ENCODE results near the gene PDE6G.
"Not testable (repeated sequence)": the region's sequence is repeated elsewhere in the genome, so short reads cannot be mapped to it uniquely, and the experiment has no call there.

Gene PDE6G

GRCh38 chr17:81621494-81622130 is 34.7 kb downstream of the PDE6G start:
- no peak for DNase-seq

DNA sequence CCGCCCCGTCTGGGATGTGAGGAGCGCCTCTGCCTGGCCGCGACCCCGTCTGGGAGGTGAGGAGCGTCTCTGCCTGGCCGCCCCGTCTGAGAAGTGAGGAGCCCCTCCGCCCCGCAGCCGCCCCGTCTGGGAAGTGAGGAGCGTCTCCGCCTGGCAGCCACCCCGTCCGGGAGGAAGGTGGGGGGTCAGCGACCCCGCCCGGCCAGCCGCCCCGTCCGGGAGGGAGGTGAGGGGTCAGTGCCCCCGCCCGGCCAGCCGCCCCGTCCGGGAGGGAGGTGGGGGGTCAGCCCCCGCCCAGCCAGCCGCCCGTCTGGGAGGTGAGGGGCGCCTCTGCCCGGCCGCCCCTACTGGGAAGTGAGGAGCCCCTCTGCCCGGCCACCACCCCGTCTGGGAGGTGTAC is 38.0 kb downstream of the PDE6G start:
- not testable (repeated sequence) for DNase-seq

DNA sequence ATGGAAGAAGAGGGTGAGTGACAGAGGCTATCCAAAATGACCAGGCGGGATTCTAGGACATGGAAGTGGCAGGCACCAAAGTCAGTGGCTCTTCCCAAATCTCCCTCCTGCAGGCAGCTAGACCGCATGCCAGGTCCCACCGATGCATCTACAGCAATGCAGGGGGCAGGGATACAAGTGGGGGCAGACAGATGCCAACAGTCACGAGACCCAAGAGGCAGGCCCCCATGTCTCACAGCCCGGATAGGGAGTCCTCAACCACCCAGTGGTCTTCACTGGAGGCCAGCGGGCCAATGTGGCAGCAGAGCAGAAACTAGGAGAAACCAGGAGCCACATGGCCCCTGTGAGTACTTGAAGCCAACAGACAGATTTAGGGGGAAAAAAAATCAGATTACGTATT is 39.5 kb downstream of the PDE6G start:
- no peak for DNase-seq

GRCh38 chr17:81615401-81615930 is 40.9 kb downstream of the PDE6G start:
- no peak for DNase-seq

DNA sequence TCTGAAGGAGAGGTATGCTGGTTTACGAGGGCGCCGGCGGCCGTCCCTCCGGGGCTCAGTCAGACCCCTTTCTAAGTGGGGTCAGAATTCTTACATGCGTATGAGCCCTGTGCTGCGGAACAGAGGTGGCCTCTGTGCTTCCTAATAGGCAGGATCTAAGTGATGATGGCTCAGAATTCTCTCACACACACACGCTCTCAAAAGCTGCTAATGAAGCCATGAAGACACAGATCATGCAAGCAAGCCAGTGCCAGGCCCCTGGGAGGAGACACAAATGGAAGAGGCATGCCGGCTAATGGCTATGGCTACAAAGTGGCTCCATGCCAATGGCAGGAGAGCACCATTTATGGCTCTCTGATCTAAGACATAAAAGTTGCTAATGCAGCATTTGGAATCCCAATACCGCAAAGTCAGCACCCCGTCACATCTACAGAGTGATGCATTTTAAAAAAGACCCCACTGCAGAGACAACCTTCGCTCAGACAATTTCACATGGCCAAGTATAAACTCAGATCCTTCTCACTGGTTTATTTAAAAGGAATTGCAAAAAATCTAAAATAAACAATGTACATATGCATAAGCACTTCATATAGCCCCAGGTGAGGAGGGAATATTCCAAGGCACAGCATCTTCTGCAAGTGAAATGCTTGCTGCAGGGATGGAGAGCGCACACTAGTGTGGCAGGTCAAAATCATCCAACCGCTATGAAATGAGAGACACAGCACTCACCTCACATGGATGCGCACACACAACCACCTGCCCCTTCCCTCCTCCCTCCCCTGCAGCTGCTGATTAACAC is 44.0 kb downstream of the PDE6G start:
- DNase-seq: no peak

- DNase-seq: no peak
Observed at GRCh38 chr17:81609541-81610311, 46.6 kb downstream of the PDE6G start.

DNA sequence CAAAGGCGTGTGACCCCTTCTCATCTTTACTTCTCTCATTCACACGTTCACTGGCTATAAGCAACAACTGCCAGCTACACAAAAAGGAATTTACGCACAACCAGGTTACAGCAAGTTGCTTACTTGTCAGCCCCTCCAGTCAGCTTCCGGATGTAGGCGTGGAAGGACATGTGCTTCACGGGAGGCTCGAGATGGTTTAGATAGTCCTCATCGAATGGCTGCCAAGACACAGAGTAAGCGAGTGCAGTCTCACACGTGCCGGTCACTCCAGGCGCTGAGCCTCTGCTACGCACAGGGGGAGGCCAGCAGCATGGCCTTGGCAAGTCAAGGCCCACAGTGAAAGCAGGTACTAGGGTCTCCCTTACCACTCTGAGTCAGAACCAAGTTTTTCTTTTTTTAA is 47.7 kb downstream of the PDE6G start:
- DNase-seq: no peak

DNA sequence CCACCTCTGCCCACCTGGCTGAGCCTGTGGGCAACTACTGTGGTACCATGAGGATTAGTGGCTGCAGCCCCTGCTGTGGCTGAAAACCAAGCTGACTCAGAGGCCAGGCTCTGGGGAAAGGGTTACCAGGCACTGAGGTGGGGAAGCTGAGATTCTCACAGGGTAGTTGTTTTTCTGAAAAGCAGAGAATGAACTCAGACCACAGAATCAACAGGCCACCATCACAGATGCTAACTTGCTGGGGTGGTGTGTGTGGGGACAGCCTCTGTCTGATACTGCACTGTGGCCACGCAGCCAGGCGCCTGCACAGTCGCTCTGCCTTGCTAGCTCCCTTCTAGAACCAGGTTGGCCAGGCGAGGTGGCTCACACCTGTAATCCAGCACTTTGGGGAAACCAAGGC is 48.3 kb downstream of the PDE6G start:
- no peak for DNase-seq

GRCh38 chr17:81607431-81607830 is 48.9 kb downstream of the PDE6G start:
- no peak for DNase-seq

- DNase-seq: no peak
Observed at GRCh38 chr17:81603846-81604610, 52.3 kb downstream of the PDE6G start.

- DNase-seq: no peak
Observed at GRCh38 chr17:81601525-81602120, 54.7 kb downstream of the PDE6G start.
